Measurements from ENCODE around the gene USP40. TPM values are rescaled to one million over a fixed set of nuclear protein-coding genes. Genes with fewer than 3 reads are reported as not detected.

USP40 gene
- total RNA-seq, 4 donors from 2014 or later: 10.9 to 29.2 (median 12.4) TPM

- peak overlapping the region in 3 of 4 donors; percentile 45 to 96 (median 62) for H3K27ac ChIP-seq
- ATAC-seq (no peak), DNase-seq (peak in 1 of 2 donors; percentile 18)
- peaks cover 0 to 78% of the 10 kb centered on the region in 2 donors for H3K36me3 ChIP-seq
- in situ Hi-C loops (cut with MboI; ENCODE audit: low sequenced_read_pairs in 4 of 4) (no loop called here), intact Hi-C loops (cut with DNase I; ENCODE audit: low total_unique reads) (loop anchor here (1.0 kb wide), 1 partner anchor 37 kb away; no protein-coding TSS in a partner anchor)
- H3K27me3 ChIP-seq: no peaks in the 10 kb centered on the region
- no peak for TF ChIP-seq POLR2A (IDR thresholded peaks at IDR 0.05)
- TF ChIP-seq CTCF (IDR thresholded peaks at IDR 0.05 in 4 of 5, conservative IDR thresholded peaks at IDR 0.05 in 1 of 5): no peak
- no peaks in the 10 kb centered on the region for H3K9me3 ChIP-seq
- no peak overlapping the region for H3K4me3 ChIP-seq
- H3K4me1 ChIP-seq: peaks cover 3 to 38% of the 10 kb centered on the region in 2 donors
Measured at GRCh38 chr2:233444501-233444900, 122.1 kb downstream of the USP40 start.

GRCh38 chr2:233443511-233444183, 122.9 kb downstream of the USP40 start:
- intact Hi-C loops (cut with DNase I; ENCODE audit: low total_unique reads) (loop anchor here (1.0 to 2.0 kb wide), 3 partner anchors 36 to 89 kb away; partner anchors contain the start of gene DGKD), in situ Hi-C loops (cut with MboI; ENCODE audit: low sequenced_read_pairs in 4 of 4) (no loop called here)
- H3K27ac ChIP-seq: peak overlapping the region; percentile 46 to 96 (median 67)

GRCh38 chr2:233442028-233442310, 124.6 kb downstream of the USP40 start:
- in situ Hi-C loops (cut with MboI; ENCODE audit: low sequenced_read_pairs in 4 of 4): no loop called here
- Histone ChIP-seq H3K4me1 (peaks cover 21 to 60% of the 10 kb centered on the region in 2 donors), H3K27me3 (no peaks in the 10 kb centered on the region), H3K9me3 (no peaks in the 10 kb centered on the region), H3K4me3 (no peak overlapping the region), H3K36me3 (peaks cover 0 to 78% of the 10 kb centered on the region in 2 donors), H3K27ac (peak overlapping the region; percentile 46 to 96 (median 67))
- DNase-seq (peak in 1 of 2 donors; percentile 15), ATAC-seq (no peak)
- intact Hi-C loops (cut with DNase I; ENCODE audit: low total_unique reads): loop anchor here (2.0 kb wide), 1 partner anchor 87 kb away; the partner anchor contains the start of gene DGKD
- TF ChIP-seq POLR2A (IDR thresholded peaks at IDR 0.05) (no peak), CTCF (IDR thresholded peaks at IDR 0.05 in 4 of 5, conservative IDR thresholded peaks at IDR 0.05 in 1 of 5) (no peak)

More at GRCh38 chr2:233443511-233444183, 122.9 kb downstream of the USP40 start:
- peaks cover 12 to 47% of the 10 kb centered on the region in 2 donors for H3K4me1 ChIP-seq
- TF ChIP-seq POLR2A (IDR thresholded peaks at IDR 0.05): no peak
- peak; percentile 85 to 90 (median 89) for TF ChIP-seq CTCF (IDR thresholded peaks at IDR 0.05 in 4 of 5, conservative IDR thresholded peaks at IDR 0.05 in 1 of 5)
- no peak overlapping the region for H3K4me3 ChIP-seq
- no peaks in the 10 kb centered on the region for H3K27me3 ChIP-seq
- peaks cover 0 to 78% of the 10 kb centered on the region in 2 donors for H3K36me3 ChIP-seq
- no peaks in the 10 kb centered on the region for H3K9me3 ChIP-seq
- peak; percentile 74 to 80 for DNase-seq
- ATAC-seq: peak; percentile 79

- no peaks in the 10 kb centered on the region for H3K27me3 ChIP-seq
- no peaks in the 10 kb centered on the region for H3K9me3 ChIP-seq
- H3K36me3 ChIP-seq: peaks cover 0 to 77% of the 10 kb centered on the region in 2 donors
- H3K4me3 ChIP-seq: no peak overlapping the region
- TF ChIP-seq POLR2A (IDR thresholded peaks at IDR 0.05): no peak
- TF ChIP-seq CTCF (IDR thresholded peaks at IDR 0.05 in 4 of 5, conservative IDR thresholded peaks at IDR 0.05 in 1 of 5): no peak
- intact Hi-C loops (cut with DNase I; ENCODE audit: low total_unique reads) (loop anchor here (2.0 kb wide), 1 partner anchor 87 kb away; the partner anchor contains the start of gene DGKD), in situ Hi-C loops (cut with MboI; ENCODE audit: low sequenced_read_pairs in 4 of 4) (no loop called here)
- peak in 1 of 2 donors; percentile 24 for DNase-seq
- no peak for ATAC-seq
- H3K4me1 ChIP-seq: peaks cover 26 to 66% of the 10 kb centered on the region in 2 donors
- H3K27ac ChIP-seq: peak overlapping the region; percentile 46 to 96 (median 67)
Measured at GRCh38 chr2:233441161-233442027, 125.2 kb downstream of the USP40 start.
